ENCODE results near the gene TRAPPC2. TPM values are rescaled to one million over a fixed set of nuclear protein-coding genes. Genes with fewer than 3 reads are reported as not detected.

Gene TRAPPC2
- total and polyA plus RNA-seq, 2 of the 13 experiments (the other 11 are each of a cell fraction or from before 2014, with no cell fraction given), result 4.4 to 8.1 TPM

DNA sequence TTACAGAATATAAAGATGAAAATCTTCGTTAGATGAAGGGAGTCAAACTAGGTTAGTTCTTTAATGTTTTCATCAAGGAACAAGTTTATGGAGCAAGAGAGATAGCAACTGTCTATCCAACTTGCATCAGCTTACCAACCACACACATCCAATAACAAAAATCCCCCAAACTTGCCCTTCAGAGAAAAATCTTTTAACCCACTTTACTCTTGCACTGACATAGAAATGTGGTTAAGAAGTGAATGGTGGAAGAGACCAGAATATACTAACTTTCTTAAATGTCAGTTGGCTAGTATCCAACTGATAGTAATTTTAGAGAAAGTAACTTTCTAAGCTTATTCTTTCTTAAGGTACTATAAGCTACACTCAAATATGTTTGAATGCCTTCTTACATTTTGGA, 47.2 kb downstream of the TRAPPC2 start:
- no peak overlapping the region for H2AFZ ChIP-seq (ENCODE audit: low read length)
- no peaks in the 10 kb centered on the region for H3K36me3 ChIP-seq (replicated peaks in 1 of 2; ENCODE audit: control insufficient read depth in 1 of 2, insufficient read depth in 2 of 2, low read length in 2 of 2)
- 41% methylated on average over 1 of the region's 1 CpG for WGBS (ENCODE audit: low lambda C conversion rate)
- no peak overlapping the region for H3K27ac ChIP-seq (ENCODE audit: extremely low read length, insufficient read depth, low read length)
- peaks cover 19% of the 10 kb centered on the region for H3K4me1 ChIP-seq (ENCODE audit: insufficient read depth, low read length)
- ChIA-PET CTCF (ENCODE audit: low intra/inter-chr PET ratio, low total read pairs) (no interaction called here), POLR2A (no interaction called here)
- H4K20me1 ChIP-seq (ENCODE audit: insufficient read depth, low read length), result 0 out of 2 replicates have a peak, but pooled peaks cover under 1% of the 10 kb centered on the region
- no peaks in the 10 kb centered on the region for H3K27me3 ChIP-seq (ENCODE audit: control insufficient read depth in 1 of 2, insufficient read depth in 2 of 2, low read length in 2 of 2)
- no peak for FAIRE-seq
- DNase-seq (ENCODE audit: low spot score), result no peak
- H3K9me3 ChIP-seq (ENCODE audit: low read length), result no peaks in the 10 kb centered on the region
- no TSS peak for BruUV-seq (replicated peaks)
- intact Hi-C loops (cut with micrococcal nuclease; ENCODE audit: unreplicated experiment) (no loop called here), in situ Hi-C loops (cut with HindIII; ENCODE audit: extremely low pct_ligation_motif_present, low pct_unique_long_range_greater_than_20kb) (no loop called here)
- no peak overlapping the region for H3K4me3 ChIP-seq (replicated peaks in 1 of 3; ENCODE audit: insufficient read depth in 1 of 3, low read depth in 2 of 3, low read length in 3 of 3)
- peaks cover 25% of the 10 kb centered on the region for H3K79me2 ChIP-seq (ENCODE audit: insufficient read depth, low read length)
- ATAC-seq, result no peak
- TF ChIP-seq ZNF879 (CRISPR knock-in tag; IDR thresholded peaks at IDR 0.05), result no peak
- TF ChIP-seq, protein P1, sequence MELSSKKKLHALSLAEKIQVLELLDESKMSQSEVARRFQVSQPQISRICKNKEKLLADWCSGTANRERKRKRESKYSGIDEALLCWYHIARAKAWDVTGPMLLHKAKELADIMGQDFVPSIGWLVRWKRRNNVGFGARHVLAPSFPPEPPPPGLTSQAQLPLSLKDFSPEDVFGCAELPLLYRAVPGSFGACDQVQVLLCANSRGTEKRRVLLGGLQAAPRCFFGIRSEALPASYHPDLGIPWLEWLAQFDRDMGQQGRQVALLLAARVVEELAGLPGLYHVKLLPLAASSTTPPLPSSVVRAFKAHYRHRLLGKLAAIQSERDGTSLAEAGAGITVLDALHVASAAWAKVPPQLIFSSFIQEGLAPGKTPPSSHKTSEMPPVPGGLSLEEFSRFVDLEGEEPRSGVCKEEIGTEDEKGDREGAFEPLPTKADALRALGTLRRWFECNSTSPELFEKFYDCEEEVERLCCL (CRISPR knock-in tag; IDR thresholded peaks at IDR 0.05; ENCODE audit: borderline replicate concordance), result no peak
- TF ChIP-seq, protein P2, sequence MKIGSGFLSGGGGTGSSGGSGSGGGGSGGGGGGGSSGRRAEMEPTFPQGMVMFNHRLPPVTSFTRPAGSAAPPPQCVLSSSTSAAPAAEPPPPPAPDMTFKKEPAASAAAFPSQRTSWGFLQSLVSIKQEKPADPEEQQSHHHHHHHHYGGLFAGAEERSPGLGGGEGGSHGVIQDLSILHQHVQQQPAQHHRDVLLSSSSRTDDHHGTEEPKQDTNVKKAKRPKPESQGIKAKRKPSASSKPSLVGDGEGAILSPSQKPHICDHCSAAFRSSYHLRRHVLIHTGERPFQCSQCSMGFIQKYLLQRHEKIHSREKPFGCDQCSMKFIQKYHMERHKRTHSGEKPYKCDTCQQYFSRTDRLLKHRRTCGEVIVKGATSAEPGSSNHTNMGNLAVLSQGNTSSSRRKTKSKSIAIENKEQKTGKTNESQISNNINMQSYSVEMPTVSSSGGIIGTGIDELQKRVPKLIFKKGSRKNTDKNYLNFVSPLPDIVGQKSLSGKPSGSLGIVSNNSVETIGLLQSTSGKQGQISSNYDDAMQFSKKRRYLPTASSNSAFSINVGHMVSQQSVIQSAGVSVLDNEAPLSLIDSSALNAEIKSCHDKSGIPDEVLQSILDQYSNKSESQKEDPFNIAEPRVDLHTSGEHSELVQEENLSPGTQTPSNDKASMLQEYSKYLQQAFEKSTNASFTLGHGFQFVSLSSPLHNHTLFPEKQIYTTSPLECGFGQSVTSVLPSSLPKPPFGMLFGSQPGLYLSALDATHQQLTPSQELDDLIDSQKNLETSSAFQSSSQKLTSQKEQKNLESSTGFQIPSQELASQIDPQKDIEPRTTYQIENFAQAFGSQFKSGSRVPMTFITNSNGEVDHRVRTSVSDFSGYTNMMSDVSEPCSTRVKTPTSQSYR (CRISPR knock-in tag; IDR thresholded peaks at IDR 0.05; ENCODE audit: borderline replicate concordance), result no peak
- no peak for TF ChIP-seq ZNF644 (CRISPR knock-in tag; IDR thresholded peaks at IDR 0.05; ENCODE audit: low read depth)
- no peak for TF ChIP-seq ZNF615 (CRISPR knock-in tag; IDR thresholded peaks at IDR 0.05; ENCODE audit: borderline replicate concordance)
- TF ChIP-seq, protein P3, sequence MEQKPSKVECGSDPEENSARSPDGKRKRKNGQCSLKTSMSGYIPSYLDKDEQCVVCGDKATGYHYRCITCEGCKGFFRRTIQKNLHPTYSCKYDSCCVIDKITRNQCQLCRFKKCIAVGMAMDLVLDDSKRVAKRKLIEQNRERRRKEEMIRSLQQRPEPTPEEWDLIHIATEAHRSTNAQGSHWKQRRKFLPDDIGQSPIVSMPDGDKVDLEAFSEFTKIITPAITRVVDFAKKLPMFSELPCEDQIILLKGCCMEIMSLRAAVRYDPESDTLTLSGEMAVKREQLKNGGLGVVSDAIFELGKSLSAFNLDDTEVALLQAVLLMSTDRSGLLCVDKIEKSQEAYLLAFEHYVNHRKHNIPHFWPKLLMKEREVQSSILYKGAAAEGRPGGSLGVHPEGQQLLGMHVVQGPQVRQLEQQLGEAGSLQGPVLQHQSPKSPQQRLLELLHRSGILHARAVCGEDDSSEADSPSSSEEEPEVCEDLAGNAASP (CRISPR knock-in tag; IDR thresholded peaks at IDR 0.05; ENCODE audit: borderline replicate concordance), result no peak
- TF ChIP-seq, protein P4, sequence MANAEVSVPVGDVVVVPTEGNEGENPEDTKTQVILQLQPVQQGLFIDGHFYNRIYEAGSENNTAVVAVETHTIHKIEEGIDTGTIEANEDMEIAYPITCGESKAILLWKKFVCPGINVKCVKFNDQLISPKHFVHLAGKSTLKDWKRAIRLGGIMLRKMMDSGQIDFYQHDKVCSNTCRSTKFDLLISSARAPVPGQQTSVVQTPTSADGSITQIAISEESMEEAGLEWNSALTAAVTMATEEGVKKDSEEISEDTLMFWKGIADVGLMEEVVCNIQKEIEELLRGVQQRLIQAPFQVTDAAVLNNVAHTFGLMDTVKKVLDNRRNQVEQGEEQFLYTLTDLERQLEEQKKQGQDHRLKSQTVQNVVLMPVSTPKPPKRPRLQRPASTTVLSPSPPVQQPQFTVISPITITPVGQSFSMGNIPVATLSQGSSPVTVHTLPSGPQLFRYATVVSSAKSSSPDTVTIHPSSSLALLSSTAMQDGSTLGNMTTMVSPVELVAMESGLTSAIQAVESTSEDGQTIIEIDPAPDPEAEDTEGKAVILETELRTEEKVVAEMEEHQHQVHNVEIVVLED (CRISPR knock-in tag; IDR thresholded peaks at IDR 0.05; ENCODE audit: borderline replicate concordance), result no peak
- TF ChIP-seq ZNF138 (CRISPR knock-in tag; IDR thresholded peaks at IDR 0.05; ENCODE audit: low read depth), result no peak
- no peak overlapping the region for H3K4me2 ChIP-seq (ENCODE audit: low read depth, low read length)
- no peak overlapping the region for H3K9ac ChIP-seq (ENCODE audit: insufficient read depth, low read depth, low read length)
